ENCODE measurements around the gene DNASE1L3.

Gene DNASE1L3

DNA sequence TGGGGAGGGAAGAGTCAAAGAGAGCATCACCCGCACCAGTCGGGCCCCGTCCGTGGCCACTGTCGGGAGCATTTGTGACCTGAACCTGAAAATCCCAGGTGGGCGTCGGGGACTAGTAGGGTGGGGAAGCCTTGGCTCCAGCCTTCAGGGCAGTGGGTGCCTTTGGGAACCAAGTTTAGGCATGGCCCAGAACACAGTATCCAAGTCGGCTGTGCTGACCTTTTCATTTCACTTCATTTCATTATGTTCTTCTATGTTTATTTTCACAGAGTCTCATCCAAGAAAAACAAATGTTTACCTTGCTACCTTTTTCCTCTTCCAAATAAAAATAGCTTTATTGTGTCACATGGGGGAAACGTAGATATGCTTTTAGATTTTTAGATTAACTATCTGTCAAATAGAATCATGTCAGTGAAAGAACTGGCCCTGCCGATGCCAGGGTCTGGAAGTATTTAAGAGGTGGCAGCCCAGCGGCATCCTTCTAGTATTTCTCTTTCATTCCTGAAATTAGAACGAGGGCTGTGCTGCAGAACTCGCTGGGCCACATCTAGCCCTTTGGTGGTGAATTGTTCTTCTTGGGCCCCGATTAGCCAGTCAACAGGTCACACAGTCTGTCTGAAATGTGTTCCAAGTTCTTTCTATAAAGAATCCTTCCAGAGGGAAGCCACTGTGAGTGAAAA is 60.5 kb downstream of the DNASE1L3 start:
- ATAC-seq (replicated peaks): no peak
- Mint-ChIP-seq H3K4me1 (ENCODE audit: low read depth in 2 of 2) (peaks cover 0 to 3% of the 10 kb centered on the region in 2 donors), H3K27ac (no peak overlapping the region), H3K27me3 (no peaks in the 10 kb centered on the region), H3K4me3 (no peak overlapping the region), H3K9me3 (no peaks in the 10 kb centered on the region), H3K36me3 (ENCODE audit: insufficient read depth) (peaks cover 5% of the 10 kb centered on the region)
- no peak for DNase-seq

DNA sequence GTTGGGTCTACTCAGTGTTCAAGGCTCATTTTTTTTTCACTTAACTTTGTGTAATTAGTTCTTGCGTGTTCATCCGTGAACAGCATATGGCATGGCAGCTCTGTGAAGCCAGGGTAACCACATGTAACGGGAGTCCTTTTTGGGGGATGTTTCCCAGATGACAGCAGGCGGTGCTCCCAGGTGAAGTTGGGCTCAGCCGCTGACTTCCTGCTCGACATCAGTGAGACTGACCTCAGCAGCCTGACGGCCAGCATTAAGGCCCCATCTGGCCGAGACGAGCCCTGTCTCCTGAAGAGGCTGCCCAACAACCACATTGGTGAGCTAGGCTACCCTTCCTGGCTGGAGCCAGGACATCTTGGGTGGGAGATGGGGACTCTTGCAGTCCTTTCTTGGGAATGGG is 62.7 kb downstream of the DNASE1L3 start:
- no peak overlapping the region for H3K27ac Mint-ChIP-seq
- peaks cover 8% of the 10 kb centered on the region for H3K36me3 Mint-ChIP-seq (ENCODE audit: insufficient read depth)
- no peak for DNase-seq
- H3K9me3 Mint-ChIP-seq: no peaks in the 10 kb centered on the region
- H3K27me3 Mint-ChIP-seq: no peaks in the 10 kb centered on the region
- ATAC-seq (replicated peaks): no peak
- no peak overlapping the region for H3K4me3 Mint-ChIP-seq
- H3K4me1 Mint-ChIP-seq (ENCODE audit: low read depth in 2 of 2): no peaks in the 10 kb centered on the region

- Mint-ChIP-seq H3K27ac (no peak overlapping the region), H3K4me3 (no peak overlapping the region), H3K36me3 (ENCODE audit: insufficient read depth) (peaks cover 9% of the 10 kb centered on the region), H3K9me3 (no peaks in the 10 kb centered on the region), H3K27me3 (no peaks in the 10 kb centered on the region), H3K4me1 (ENCODE audit: low read depth in 2 of 2) (no peaks in the 10 kb centered on the region)
- no peak for ATAC-seq (replicated peaks)
- no peak for DNase-seq
Measured at GRCh38 chr3:58144478-58145325, 66.1 kb downstream of the DNASE1L3 start.

- Mint-ChIP-seq H3K36me3 (ENCODE audit: insufficient read depth) (peaks cover 9% of the 10 kb centered on the region), H3K4me3 (no peak overlapping the region), H3K27ac (no peak overlapping the region), H3K9me3 (no peaks in the 10 kb centered on the region), H3K27me3 (no peaks in the 10 kb centered on the region), H3K4me1 (ENCODE audit: low read depth in 2 of 2) (no peaks in the 10 kb centered on the region)
- ATAC-seq (replicated peaks) (no peak), DNase-seq (no peak)
Measured at GRCh38 chr3:58143417-58144055, 67.2 kb downstream of the DNASE1L3 start.
